Activated CD8-positive, alpha-beta T cell treated with anti-CD3 and anti-CD28 coated beads, Interleukin-2, amount 10 ng/mL, durations not matched to agents 7 days and 5 days (primary cell): ENCODE results near the gene THAP10. TPM values are rescaled to one million over a fixed set of nuclear protein-coding genes. Genes with fewer than 3 reads are reported as not detected.
A peak's percentile ranks its signal among the peaks of the same experiment; 100 is the strongest.

Source experiments
- ATAC-seq: fragments of 150-1000 bp; cut with Tn5 transposase; one replicate; pipeline ENCODE4 v1.10.0; 2021; ENCODE audit warnings: moderate library complexity
- CTCF ChIA-PET: fragments of 350-600 bp; sonication (Branson Sonifier 250); formaldehyde crosslinking; loops from one replicate; lab custom pipeline; 2021; ENCODE audit warnings: antibody characterized with exemption; lab: Charles Lee
- POLR2A ChIA-PET: fragments of 350-600 bp; sonication (Branson Sonifier 250); formaldehyde crosslinking; loops from one replicate; lab custom pipeline; 2021; ENCODE audit warnings: antibody characterized with exemption; lab: Charles Lee
- DNase-seq: peaks from one replicate; pipeline ENCODE4 v3.0.0-alpha.2; 2020
- H3K27ac Mint-ChIP-seq: one replicate; pipeline ENCODE4 v1.8.0; 2021; ENCODE audit warnings: mild to moderate bottlenecking, mixed read lengths
- H3K27me3 Mint-ChIP-seq: one replicate; pipeline ENCODE4 v1.8.0; 2021; ENCODE audit warnings: low read depth, mixed read lengths
- H3K36me3 Mint-ChIP-seq: one replicate; pipeline ENCODE4 v1.8.0; 2021; ENCODE audit warnings: low read depth, mixed read lengths
- H3K4me1 Mint-ChIP-seq: one replicate; pipeline ENCODE4 v1.8.0; 2021; ENCODE audit warnings: low read depth, mixed read lengths
- H3K4me3 Mint-ChIP-seq: one replicate; pipeline ENCODE4 v1.8.0; 2021; ENCODE audit warnings: mild to moderate bottlenecking, mixed read lengths
- H3K9me3 Mint-ChIP-seq: one replicate; pipeline ENCODE4 v1.8.0; 2022; ENCODE audit warnings: mixed read lengths; ENCODE audit not compliant: insufficient read depth
- total RNA-seq, 2 experiments: library from RNA; stranded (reverse); gene quantifications; one replicate each; pipeline ENCODE4 v1.2.3, GENCODE V29; 2021

The THAP10 gene
- total RNA-seq, 2 experiments from 2014 or later = not detected

DNA sequence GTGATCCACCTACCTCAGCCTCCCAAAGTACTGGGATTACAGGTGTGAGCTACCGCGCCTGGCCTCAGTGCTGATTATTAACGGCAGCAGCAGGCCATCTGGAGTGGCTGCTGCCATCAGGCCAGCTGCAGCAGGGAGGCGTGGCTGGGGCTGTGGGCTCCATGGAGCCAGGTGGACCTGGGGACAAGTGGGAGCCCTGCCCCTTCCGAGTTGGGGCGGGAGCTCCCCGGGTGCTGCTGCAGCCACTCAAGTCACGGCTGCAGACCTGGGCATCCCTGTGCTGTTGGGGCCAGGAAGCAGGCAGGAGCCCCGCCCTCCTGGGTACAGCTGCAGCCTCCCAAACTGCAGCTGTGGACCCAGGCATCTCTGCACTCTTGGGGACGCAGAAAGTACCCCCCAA lies 24.3 kb upstream of the THAP10 start:
- no peak for DNase-seq
- CTCF ChIA-PET = no interaction called here
- Mint-ChIP-seq H3K36me3 (no peaks in the 10 kb centered on the region), H3K4me3 (no peak overlapping the region), H3K27me3 (peaks cover 16% of the 10 kb centered on the region), H3K9me3 (no peaks in the 10 kb centered on the region), H3K27ac (no peak overlapping the region), H3K4me1 (no peaks in the 10 kb centered on the region)
- POLR2A ChIA-PET = no interaction called here
- ATAC-seq = no peak

GRCh38 chr15:70912187-70912586 lies 20.0 kb upstream of the THAP10 start:
- POLR2A ChIA-PET = no interaction called here
- peaks cover 10% of the 10 kb centered on the region for H3K27me3 Mint-ChIP-seq

GRCh38 chr15:70910958-70911357 lies 18.7 kb upstream of the THAP10 start:
- no peak for DNase-seq
- POLR2A ChIA-PET = no interaction called here
- Mint-ChIP-seq H3K4me3 (no peak overlapping the region), H3K27ac (no peak overlapping the region), H3K9me3 (peaks cover 9% of the 10 kb centered on the region), H3K4me1 (no peaks in the 10 kb centered on the region), H3K27me3 (peaks cover 10% of the 10 kb centered on the region), H3K36me3 (peaks cover 5% of the 10 kb centered on the region)
- CTCF ChIA-PET = no interaction called here
- no peak for ATAC-seq

More at GRCh38 chr15:70912187-70912586, 20.0 kb upstream of the THAP10 start:
- H3K27ac Mint-ChIP-seq = no peak overlapping the region
- peaks cover 5% of the 10 kb centered on the region for H3K9me3 Mint-ChIP-seq
- DNase-seq = no peak
- peaks cover 5% of the 10 kb centered on the region for H3K36me3 Mint-ChIP-seq
- CTCF ChIA-PET = no interaction called here
- H3K4me1 Mint-ChIP-seq = no peaks in the 10 kb centered on the region
- ATAC-seq = no peak
- no peak overlapping the region for H3K4me3 Mint-ChIP-seq

- CTCF ChIA-PET = interaction anchor here (1.6 kb wide), 2 partner anchors 57 to 186 kb away, joined by 3 read pairs; no protein-coding TSS in a partner anchor
Observed at GRCh38 chr15:70907784-70908471, 15.7 kb upstream of the THAP10 start.

GRCh38 chr15:70906842-70907241 lies 14.6 kb upstream of the THAP10 start:
- Mint-ChIP-seq H3K4me3 (no peak overlapping the region), H3K36me3 (peaks cover 5% of the 10 kb centered on the region), H3K27ac (no peak overlapping the region), H3K9me3 (peaks cover 9% of the 10 kb centered on the region), H3K4me1 (no peaks in the 10 kb centered on the region), H3K27me3 (peaks cover 13% of the 10 kb centered on the region)
- POLR2A ChIA-PET = no interaction called here
- ATAC-seq = no peak
- CTCF ChIA-PET = interaction anchor here (1.6 kb wide), 1 partner anchor 58 kb away, joined by 3 read pairs; no protein-coding TSS in a partner anchor
- DNase-seq = no peak

More at GRCh38 chr15:70907784-70908471, 15.7 kb upstream of the THAP10 start:
- peaks cover 9% of the 10 kb centered on the region for H3K27me3 Mint-ChIP-seq
- POLR2A ChIA-PET = no interaction called here
- DNase-seq (no peak), ATAC-seq (no peak)
- H3K4me3 Mint-ChIP-seq = no peak overlapping the region
- H3K36me3 Mint-ChIP-seq = peaks cover 5% of the 10 kb centered on the region
- H3K9me3 Mint-ChIP-seq = peaks cover 9% of the 10 kb centered on the region
- no peaks in the 10 kb centered on the region for H3K4me1 Mint-ChIP-seq
- H3K27ac Mint-ChIP-seq = no peak overlapping the region

GRCh38 chr15:70902107-70902506 lies 9.9 kb upstream of the THAP10 start:
- Mint-ChIP-seq H3K27me3 (peaks cover 17% of the 10 kb centered on the region), H3K9me3 (peaks cover 4% of the 10 kb centered on the region), H3K36me3 (no peaks in the 10 kb centered on the region), H3K27ac (no peak overlapping the region), H3K4me1 (no peaks in the 10 kb centered on the region), H3K4me3 (no peak overlapping the region)
- DNase-seq (no peak), ATAC-seq (no peak)
- CTCF ChIA-PET = no interaction called here
- POLR2A ChIA-PET = no interaction called here

DNA sequence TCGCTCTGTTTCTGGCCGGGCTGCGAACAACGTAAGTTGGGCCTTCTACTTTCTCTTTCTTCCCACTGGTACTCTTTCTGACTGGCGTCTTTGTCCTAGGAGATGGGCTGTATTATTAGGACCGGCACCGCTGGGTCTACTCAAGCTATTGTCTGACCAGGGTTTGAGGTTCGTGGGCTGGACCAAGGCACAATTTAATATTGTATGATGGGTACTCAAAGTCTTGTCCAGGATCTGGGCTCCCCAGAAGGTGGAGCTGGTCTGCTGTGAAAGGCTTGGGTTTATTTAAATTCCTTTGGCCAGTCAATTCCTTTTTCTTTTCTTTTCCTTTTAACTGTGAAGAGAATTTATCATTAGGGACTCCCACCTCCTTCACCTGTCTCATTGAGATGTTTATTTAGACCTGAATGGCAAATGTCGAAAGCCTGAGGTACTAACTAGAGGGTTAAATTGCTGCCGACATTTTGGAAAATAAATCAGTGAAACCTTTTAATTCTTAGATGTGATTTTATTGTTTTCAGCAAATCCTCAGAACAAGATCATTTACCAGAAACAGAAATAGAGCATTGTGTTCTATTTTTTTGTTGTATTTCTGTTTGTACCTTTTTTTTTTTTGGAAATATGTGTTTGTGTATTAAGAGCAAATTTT lies 803 bp upstream of the THAP10 start:
- H3K27me3 Mint-ChIP-seq = peaks cover 48% of the 10 kb centered on the region
- H3K4me3 Mint-ChIP-seq = peak overlapping the region; percentile 79
- no peaks in the 10 kb centered on the region for H3K9me3 Mint-ChIP-seq
- peaks cover 11% of the 10 kb centered on the region for H3K4me1 Mint-ChIP-seq
- ATAC-seq (no peak), DNase-seq (no peak)
- no peak overlapping the region for H3K27ac Mint-ChIP-seq
- ChIA-PET POLR2A (no interaction called here), CTCF (no interaction called here)
- H3K36me3 Mint-ChIP-seq = peaks cover 4% of the 10 kb centered on the region

GRCh38 chr15:70882361-70882760 lies 9.9 kb downstream of the THAP10 start:
- no peak overlapping the region for H3K4me3 Mint-ChIP-seq
- CTCF ChIA-PET = no interaction called here
- no peaks in the 10 kb centered on the region for H3K9me3 Mint-ChIP-seq
- H3K4me1 Mint-ChIP-seq = peaks cover 6% of the 10 kb centered on the region
- H3K27me3 Mint-ChIP-seq = peaks cover 31% of the 10 kb centered on the region
- H3K36me3 Mint-ChIP-seq = no peaks in the 10 kb centered on the region
- ATAC-seq (no peak), DNase-seq (no peak)
- POLR2A ChIA-PET = interaction anchor here (0.6 kb wide), 1 partner anchor 142 kb away, joined by 3 read pairs; no protein-coding TSS in a partner anchor
- H3K27ac Mint-ChIP-seq = no peak overlapping the region

DNA sequence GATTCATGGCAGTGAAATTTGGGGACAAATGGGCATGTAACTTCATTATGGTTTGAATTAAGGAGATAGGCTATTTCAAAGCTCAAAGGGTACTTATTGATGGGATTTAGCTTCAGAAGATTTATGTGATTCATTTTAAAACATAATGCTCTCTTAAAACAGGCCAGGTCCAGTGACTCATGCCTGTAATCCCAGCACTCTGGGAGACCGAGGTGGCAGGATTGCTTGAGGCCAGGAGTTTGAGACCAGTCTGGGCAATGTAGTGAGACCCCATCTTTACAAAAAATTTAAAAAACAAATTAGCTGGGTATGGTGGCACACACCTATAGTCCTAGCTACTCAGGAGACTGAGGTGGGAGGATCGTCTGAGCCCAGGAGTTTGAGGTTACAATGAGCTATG lies 11.5 kb downstream of the THAP10 start:
- Mint-ChIP-seq H3K36me3 (no peaks in the 10 kb centered on the region), H3K27me3 (peaks cover 40% of the 10 kb centered on the region), H3K9me3 (no peaks in the 10 kb centered on the region), H3K4me1 (peaks cover 6% of the 10 kb centered on the region), H3K4me3 (no peak overlapping the region), H3K27ac (no peak overlapping the region)
- ATAC-seq = no peak
- CTCF ChIA-PET = no interaction called here
- POLR2A ChIA-PET = no interaction called here
- DNase-seq = no peak

DNA sequence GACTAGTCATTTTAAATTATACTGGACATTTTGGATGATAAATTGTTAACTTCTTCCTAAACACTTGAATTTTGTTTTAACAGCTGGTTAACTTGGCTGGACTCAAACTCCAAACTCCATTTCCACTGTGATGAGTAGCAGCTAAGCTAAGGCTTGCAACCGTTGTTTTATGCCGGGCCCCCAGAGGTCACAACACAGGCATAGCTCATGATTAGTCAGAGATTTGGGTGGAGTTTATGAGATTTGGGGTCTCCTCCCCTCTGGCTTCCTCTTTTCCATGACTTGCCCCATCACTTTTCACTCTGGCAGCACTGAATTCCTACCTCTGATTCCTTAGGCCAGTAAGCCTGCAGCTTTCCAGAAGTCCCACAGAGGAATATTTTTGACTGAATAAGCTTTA lies 12.8 kb downstream of the THAP10 start:
- DNase-seq = no peak
- CTCF ChIA-PET = no interaction called here

DNA sequence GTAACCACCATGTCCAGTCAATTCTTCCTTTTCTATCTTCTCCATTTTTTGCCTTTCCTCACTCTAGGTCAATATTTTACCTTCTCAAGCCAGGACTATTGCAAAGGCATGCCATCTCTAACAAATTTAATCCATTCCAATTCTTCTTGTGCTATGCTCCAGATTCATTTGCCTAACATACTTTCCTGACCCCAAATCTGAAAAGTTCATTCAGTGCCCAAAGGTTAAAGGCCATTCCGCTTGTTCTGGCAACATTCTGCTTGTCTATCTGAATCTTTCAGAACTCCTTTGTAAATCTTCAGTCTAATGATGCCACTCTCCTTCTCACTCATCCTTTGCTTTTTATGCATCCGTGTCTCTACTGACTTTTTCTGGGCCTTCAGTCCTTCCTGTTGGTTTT lies 15.6 kb downstream of the THAP10 start:
- Mint-ChIP-seq H3K27me3 (peaks cover 41% of the 10 kb centered on the region), H3K4me3 (no peak overlapping the region), H3K4me1 (no peaks in the 10 kb centered on the region), H3K9me3 (no peaks in the 10 kb centered on the region), H3K27ac (no peak overlapping the region), H3K36me3 (no peaks in the 10 kb centered on the region)
- DNase-seq (no peak), ATAC-seq (no peak)
- POLR2A ChIA-PET = no interaction called here
- CTCF ChIA-PET = no interaction called here

More for the DNA sequence above, 12.8 kb downstream of the THAP10 start:
- Mint-ChIP-seq H3K36me3 (no peaks in the 10 kb centered on the region), H3K9me3 (no peaks in the 10 kb centered on the region), H3K27ac (no peak overlapping the region), H3K4me1 (peaks cover 6% of the 10 kb centered on the region), H3K27me3 (peaks cover 42% of the 10 kb centered on the region), H3K4me3 (no peak overlapping the region)
- ATAC-seq = no peak
- POLR2A ChIA-PET = interaction anchor here (0.6 kb wide), 1 partner anchor 1870 kb away, joined by 4 read pairs; no protein-coding TSS in a partner anchor

DNA sequence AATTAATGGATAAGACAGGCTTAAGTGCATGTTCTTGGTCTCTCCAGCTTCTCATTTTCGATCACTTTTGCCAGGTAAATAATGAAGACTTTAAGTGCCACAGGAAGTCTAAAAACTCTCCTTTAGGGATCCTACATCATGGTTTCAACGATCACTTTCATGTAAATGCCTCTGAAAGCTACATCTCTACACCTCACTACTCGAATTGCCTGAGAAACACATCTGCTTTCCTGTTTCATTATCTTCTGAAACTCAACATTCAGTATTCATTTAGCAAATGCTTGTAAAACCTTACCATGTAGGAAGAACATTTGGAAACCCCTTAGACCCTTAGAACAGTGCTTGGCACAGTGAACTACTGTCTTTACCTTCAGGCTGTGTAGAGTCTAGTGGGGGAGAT lies 16.2 kb downstream of the THAP10 start:
- DNase-seq = no peak
- Mint-ChIP-seq H3K27ac (no peak overlapping the region), H3K4me1 (no peaks in the 10 kb centered on the region), H3K27me3 (peaks cover 41% of the 10 kb centered on the region), H3K4me3 (no peak overlapping the region), H3K36me3 (no peaks in the 10 kb centered on the region), H3K9me3 (no peaks in the 10 kb centered on the region)
- POLR2A ChIA-PET = no interaction called here
- ATAC-seq = no peak
- CTCF ChIA-PET = no interaction called here
